GM19351 (cell line): ENCODE results near the gene SAT1.

Experiments used
- ATAC-seq: cut with Tn5 transposase; IDR thresholded peaks from one replicate; pipeline ENCODE4 v1.9.1; 2021; ENCODE audit warnings: mild to moderate bottlenecking, moderate library complexity; ENCODE audit not compliant: unreplicated experiment

Gene SAT1

GRCh38 chrX:23773601-23774175, 9.3 kb upstream of the SAT1 start:
- ATAC-seq: peak; percentile 86

GRCh38 chrX:23776363-23776762, 6.6 kb upstream of the SAT1 start:
- ATAC-seq: no peak

DNA sequence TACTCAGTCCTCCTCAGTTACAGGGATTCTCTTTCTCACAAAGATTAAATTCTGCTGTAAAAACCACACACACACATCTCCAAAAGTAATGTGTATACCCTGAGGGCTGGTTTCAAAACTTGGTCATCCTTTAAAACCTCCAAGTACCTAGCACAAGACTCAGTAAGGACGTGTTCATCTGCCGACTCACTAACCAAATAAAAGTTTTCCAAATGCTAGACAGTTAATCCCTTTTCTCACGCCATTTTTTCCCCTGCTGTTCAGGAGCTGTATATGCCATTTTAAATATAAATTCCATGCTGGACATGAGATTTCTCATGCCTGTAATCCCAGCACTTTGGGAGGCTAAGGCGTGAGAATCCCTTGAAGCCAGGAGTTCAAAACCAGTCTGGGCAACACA, 3.9 kb upstream of the SAT1 start:
- ATAC-seq: no peak

- no peak for ATAC-seq
These were observed 518 bp upstream of the SAT1 start for GRCh38 chrX:23782455-23782854.

DNA sequence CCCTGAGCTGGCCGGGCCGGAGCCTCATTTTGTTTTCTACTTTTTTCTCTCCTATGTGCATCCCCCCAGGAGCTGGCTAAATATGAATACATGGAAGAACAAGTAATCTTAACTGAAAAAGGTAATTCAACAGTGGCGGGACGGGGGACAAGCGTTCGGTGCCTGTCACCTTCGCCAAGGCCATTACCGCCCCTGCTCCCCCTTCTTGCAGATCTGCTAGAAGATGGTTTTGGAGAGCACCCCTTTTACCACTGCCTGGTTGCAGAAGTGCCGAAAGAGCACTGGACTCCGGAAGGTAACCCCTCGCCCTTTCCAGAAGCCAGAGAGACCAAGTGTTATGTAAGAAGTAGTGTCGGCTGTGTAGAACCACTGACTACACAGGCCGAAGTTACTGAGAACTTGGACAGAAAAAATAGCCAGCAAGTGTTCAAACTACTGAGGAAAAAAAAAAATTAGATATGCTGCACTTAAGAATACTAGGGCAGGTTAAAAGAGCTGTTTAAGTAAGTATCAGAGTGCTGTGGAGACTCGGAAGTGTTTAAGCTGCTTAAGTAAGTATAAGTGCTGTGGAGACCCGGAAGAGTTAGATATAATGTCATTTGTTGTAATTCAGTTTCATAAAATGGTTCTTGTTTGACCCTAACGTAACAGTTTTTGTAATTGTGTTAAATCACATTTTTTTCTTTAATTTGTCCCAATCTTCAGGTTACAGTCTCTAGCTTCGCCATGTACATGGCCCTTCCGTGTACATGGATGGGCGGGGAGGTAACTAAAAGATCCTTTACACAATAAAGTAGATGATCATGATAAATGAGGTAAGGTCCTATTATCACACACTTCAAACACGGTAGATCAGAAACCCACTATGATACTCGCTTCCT, 856 bp downstream of the SAT1 start:
- ATAC-seq: no peak

- no peak for ATAC-seq
These were observed 1.7 kb downstream of the SAT1 start for GRCh38 chrX:23784470-23785331.

GRCh38 chrX:23785580-23785979, 2.6 kb downstream of the SAT1 start:
- no peak for ATAC-seq

DNA sequence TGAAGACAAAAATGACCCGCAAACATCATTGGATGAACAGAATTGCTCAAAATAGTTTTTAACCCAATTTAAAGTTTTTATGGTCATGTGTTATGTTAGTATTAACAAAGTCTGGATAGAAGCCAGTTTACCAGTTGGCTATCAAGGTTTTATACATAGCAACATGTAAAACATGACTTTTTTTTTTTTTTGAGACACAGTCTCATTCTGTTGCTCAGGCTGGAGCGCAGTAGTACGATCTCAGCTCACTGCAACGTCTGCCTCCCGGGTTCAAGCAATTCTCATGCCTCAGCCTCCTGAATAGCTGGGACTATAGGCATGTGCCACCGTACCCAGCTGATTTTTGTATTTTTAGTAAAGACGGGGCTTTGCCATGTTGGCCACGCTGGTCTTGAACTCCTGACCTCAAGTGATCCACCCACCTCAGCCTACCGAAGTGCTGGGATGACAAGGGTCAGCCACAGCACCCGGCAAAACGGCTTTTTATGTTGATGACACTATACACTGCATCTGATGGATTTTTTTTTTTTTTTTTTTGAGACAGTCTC, 3.4 kb downstream of the SAT1 start:
- no peak for ATAC-seq

DNA sequence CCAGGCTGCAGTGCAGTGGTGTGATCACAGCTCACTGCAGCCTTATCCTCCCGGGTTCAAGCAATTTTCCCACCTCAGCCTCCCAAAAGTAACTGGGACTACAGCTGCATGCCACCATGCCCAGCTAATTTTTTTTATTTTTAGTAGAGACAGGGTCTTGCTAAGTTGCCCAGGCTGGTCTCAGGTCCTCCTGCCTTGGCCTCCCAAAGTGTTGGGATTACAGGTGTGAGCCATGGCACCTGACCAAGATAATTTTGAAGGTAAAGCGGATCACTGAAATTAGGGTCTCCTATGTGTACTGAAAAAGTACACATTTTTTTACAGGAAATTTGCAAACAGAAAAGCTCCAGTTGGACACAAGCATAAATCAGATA, 4.8 kb downstream of the SAT1 start:
- no peak for ATAC-seq

DNA sequence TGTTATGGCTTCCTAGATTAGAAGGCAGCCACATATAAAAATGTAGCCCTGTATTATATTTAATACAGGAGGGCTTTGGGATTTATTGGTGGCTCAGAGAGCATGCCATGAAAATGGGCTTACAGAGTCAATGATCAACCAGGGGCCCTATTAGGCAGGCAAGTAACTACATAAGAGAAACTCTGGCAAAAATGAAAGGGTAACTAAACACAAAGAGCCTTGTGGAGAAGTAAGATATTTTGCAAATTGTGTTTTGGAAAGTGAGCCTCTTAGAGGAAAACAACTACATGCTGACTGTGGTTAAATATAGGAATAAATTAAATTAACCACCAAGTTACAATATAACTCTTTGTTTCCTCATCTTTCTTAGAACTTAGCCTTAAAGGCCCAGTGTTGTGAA, 5.5 kb downstream of the SAT1 start:
- ATAC-seq: no peak

DNA sequence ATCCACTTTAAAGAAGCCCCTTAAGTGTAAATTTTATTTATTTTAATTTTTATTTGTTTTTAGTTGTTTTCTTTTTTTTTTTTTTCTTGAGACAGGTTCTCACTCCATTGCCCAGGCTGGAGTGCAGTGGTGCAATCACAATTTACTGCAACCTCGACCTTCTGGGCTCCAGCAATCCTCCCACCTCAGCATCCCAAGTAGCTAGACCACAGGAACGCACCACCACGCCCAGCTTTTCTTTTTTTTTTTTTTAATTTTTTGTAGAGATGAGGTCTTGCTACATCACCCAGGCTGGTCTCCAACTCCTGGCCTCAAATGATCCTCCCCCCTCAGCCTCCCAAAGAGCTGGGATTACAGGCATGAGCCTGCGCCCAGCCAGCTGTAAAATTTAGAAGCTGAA, 6.0 kb downstream of the SAT1 start:
- ATAC-seq: no peak

DNA sequence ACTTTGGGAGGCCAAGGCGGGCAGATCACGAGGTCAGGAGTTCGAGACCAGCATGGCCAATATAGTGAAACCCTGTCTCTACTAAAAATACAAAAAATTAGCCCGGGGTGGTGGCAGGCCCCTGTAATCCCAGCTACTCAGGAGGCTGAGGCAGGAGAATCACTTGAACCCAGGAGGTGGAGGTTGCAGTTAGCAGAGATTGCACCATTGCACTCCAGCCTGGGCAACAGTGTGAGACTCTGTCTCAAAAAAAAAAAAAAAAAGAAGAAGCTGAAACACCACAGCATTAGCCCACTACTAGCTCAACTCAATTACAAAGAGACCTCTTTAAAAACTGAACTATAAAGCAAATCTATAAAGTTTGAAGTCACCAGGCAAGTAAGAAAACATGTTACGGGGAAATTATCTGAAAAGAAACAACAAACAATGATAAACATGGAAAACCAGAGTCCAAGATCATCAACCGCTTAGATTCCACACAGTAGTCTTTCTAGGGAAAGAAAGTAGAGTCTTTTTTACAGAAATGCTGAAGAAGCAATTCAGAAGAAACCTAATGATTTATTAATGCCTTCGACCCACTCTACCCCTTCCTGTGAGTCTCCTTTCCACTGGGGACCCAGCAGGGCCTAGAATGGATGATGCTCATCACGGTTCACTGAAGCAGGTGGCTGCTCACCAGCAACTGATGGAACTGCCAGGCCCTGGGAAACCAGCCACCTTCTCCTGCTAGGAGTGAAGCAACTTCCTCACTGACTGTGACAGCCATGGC, 6.6 kb downstream of the SAT1 start:
- no peak for ATAC-seq

DNA sequence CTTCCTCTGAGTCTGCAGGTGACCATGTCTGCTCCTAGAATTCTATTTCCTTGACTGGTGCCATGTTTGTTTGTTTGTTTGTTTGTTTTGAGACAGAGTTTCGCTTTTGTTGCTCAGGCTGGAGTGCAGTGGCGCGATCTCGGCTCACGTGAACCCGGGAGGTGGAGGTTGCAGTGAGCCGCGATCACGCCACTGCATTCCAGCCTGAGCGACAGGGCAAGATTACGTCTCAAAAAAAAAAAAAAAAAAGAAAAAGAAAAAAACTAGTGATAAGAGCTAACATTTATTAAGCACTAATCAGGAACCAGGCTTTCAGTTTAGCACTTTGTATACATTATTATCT, 7.2 kb downstream of the SAT1 start:
- no peak for ATAC-seq

DNA sequence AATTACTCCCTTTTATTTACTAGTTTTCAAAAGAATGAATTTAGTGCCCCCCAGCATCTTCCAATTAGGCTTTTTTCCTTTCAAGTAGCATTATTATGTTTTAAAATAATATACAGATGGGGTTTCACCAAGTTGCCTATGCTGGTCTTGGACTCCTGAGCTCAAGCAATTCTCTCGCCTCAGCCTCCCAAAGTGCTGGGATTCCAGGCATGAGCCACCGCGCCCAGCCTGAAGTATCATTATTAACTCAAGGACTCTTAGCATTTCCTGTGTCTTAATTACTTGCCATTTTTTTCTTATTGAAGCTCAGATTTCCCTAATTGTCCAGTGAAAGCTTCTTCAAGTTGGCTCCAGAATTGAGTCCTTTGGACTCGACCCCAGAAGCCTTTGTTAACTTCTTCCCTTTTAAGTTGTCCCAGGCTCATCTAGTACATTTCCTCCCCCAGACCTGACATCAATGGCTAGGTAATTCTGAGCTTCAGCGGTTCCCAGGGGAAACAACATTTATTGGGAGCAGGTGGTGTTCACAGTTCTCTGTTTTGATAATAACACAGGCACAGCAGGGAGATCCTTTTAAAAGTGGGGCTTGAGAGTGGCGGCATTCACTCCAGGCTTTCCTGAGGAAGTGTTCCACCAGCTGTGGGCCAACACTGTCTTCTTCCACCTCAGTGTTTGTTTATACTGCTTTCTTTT, 10.0 kb downstream of the SAT1 start:
- no peak for ATAC-seq

DNA sequence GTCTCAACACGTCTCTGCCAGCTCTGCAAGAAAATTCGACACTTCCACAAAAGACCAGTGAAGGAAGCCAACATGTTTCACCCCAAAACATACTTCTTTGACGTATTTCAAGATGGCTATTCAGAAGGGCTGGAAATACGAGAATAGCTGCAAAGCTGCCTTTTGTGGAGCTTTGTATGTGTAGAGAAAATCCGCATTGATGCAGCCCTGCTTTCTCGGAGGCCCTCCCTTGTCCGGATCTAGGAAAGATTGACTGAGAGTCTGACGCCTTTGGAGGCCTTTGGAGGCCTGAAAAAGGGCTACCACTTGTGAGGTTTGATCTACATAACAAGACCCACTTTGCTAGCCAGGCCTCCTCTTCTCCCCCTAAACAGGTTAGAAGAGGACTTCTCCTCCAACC, 12.2 kb downstream of the SAT1 start:
- no peak for ATAC-seq

- ATAC-seq: no peak
These were observed 14.6 kb downstream of the SAT1 start for GRCh38 chrX:23797371-23798128.

GRCh38 chrX:23799469-23800065, 16.6 kb downstream of the SAT1 start:
- no peak for ATAC-seq

DNA sequence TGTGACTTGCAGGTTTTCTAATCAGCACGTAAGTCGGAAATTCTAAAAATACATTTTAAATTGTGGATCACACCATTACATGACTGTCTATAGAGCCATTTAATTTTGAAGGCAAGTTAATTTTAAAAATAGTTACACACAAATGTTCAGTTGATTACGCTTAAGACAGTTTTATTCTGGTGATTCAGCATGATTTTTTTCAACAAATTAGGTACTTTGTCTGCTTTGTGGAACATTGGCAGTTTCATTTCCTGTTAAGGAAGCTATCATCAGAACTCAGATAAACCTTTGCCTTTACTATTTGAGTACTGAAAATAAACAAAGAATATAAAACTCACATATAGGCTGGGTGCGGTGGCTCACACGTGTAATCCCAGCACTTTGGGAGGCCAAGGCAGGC, 19.5 kb downstream of the SAT1 start:
- no peak for ATAC-seq

DNA sequence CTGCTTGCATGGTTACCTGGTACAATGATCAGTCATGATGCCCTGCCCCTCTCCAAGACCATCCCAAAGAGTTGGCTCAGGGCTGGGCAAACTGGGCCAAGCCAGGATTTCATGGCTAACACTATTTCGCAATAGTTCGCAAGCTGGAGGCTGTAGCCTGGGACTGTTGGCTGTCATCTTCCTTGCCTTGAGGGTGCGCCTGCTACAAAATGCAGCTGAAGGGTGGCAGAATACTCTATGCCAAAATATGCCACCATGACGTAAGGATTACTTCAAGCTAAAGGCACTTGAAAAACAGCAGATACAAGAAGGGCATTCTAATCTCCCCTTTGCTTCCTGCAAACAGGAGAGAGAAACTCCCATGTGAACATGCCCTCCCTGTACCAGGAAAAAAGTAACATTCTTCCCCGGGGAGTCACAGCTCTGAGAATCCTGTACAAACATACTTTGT, 21.0 kb downstream of the SAT1 start:
- no peak for ATAC-seq
